ENCODE measurements around the gene RASA3.
"Not testable (repeated sequence)": the region's sequence is repeated elsewhere in the genome, so short reads cannot be mapped to it uniquely, and the experiment has no call there.

Gene RASA3

GRCh38 chr13:114155926-114156883, 23.8 kb upstream of the RASA3 start:
- DNase-seq (ENCODE audit: low spot score) = no peak

DNA sequence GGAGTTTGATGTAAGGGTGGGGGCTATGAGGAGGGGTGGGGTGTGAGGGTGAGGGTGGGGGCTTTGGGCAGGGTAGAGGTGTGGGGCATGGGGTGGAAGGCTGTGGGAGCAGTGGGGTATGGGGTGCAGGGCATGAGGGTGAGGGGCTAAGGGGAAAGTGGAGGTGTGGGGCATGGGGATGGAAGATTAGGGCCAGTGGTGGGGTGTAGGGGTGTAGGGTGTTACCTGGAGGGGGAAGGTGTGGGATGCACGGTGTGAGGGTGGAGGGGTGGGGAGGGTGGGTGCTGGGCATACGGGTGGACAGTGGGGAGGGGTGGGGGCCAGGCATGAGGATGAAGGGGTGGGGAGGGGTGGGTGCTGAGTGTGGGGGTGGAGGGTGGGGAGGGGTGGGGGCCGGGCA, 22.9 kb upstream of the RASA3 start:
- no peak for DNase-seq (ENCODE audit: low spot score)

DNA sequence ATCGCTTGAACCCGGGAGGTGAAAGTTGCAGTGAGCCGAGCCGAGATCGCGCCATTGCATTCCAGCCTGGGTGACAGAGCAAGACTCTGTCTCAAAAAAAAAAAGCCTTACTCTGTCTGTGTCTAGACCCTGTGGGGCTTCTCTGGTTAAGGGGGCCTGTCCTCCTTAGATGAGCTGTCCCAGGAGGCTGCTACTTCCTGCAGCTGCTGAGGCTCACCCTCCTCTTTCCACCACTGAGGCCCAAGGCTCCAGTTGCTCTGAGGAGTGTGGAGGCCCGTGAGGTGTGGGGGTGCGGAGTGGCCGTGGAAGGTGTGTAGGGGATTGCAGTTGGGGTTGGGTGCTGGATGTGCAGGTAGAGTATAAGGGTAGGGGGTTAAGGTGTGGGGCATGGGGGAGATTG, 22.1 kb upstream of the RASA3 start:
- DNase-seq (ENCODE audit: low spot score) = no peak

DNA sequence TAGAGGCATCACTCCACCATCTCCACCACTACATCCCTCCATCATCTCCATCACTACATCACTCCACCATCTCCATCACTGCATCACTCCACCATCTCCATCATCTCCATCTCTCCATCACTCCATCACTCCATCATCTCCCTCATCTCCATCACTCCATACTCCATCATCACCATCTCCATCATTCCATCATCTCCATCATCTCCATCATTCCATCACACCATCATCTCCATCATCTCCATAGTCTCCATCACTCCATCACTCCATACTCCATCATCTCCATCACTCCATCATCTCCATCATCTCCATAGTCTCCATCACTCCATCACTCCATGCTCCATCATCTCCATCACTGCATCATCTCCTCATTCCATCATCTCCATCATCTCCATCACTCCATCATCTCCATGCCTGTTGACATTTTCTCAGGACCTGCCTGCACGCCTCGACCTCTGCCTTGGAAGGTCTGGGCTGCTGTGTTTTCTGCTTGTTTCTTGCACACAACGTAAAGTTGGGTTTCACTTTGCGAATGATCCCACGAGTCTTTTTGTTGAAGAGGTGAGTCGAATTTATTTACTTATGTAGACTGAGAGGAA, 21.2 kb upstream of the RASA3 start:
- no peak for DNase-seq (ENCODE audit: low spot score)

- peak; percentile 62 for DNase-seq (ENCODE audit: low spot score)
Observed at GRCh38 chr13:114152831-114153371, 20.5 kb upstream of the RASA3 start.

GRCh38 chr13:114152285-114152645, 19.8 kb upstream of the RASA3 start:
- DNase-seq (ENCODE audit: low spot score) = no peak

DNA sequence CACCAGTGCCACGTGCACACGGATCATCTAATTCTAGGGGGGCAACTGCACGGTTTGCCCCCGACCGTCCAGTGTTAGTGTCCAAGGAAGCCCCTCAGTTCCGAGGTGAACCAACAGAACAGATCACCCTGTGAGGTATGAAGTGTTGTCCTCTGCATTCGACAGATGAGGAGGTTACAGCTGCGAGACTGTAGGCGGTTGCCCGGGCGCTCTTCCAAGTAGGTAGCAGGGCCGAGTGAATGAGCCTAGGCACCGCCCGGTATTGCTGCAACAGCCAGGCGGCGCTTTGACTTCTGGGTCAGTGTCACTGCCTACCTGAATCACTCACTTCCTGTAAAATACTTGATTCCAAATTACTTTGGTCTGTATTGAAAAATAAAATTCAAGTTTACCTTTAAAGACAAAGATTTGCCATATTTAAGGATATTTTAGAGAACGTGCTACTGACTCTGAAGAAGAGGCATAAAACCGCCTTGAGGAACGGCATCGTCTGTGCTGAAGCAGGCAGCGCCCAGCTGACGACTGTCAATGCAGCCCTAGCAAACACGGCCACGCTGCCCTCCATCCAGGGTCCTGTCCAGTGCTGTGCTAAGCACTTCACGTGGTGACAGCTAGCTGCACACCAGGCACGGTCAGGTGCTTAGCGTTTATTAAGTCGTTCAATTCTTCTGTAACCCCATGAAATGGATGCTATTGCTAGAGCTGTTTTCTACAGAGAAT, 19.3 kb upstream of the RASA3 start:
- no peak for DNase-seq (ENCODE audit: low spot score)

GRCh38 chr13:114151031-114151430, 18.6 kb upstream of the RASA3 start:
- no peak for DNase-seq (ENCODE audit: low spot score)

DNA sequence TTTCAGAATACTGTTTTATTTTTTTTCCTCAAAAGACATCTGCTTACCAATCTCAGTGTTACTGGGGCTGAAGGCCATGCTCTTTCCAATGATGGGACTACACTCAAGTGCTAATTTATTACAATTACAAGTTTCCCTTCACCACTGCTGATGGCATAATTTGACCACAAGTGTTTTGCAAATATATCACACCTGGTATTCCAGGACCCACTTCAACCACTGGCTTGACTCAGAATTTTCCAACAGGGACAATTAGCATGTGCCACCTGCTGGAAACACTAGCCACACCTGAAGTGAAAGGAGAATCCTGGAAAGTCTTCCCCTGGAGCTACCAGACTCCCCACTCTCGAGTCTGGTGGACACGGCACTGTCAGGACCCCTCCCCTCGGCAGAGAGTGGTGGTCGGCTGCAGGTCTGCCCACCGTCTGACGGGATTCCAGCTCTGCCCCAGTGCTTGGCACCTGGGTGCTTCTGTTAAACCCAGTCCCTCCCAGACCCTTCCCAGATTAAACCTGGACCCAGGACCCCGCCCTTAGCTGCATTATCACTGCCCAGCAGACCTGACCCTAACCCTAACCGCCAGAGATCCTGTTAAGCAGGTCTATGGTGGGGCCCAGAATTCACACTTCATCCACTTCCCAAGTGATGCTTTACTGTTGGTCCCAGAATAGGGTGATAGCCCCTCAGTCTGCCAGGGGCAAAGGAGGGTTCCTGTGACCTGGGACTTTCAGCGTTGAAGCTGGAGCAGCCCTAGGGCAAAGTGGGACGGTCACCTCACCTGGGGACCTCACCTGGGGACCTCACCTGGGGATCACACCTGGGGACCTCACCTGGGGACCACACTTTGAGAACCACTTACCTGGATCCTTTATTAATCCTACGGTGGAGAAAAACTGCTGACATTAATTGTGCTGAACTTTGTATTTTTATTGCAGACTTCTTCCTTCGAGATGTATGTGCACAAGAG, 17.6 kb upstream of the RASA3 start:
- DNase-seq (ENCODE audit: low spot score) = no peak

- DNase-seq (ENCODE audit: low spot score) = not testable (repeated sequence)
Observed at GRCh38 chr13:114148886-114149285, 16.5 kb upstream of the RASA3 start.

GRCh38 chr13:114148521-114148855, 16.1 kb upstream of the RASA3 start:
- DNase-seq (ENCODE audit: low spot score) = no peak

- DNase-seq (ENCODE audit: low spot score) = no peak
Observed at GRCh38 chr13:114147803-114148520, 15.5 kb upstream of the RASA3 start.

GRCh38 chr13:114146629-114147028, 14.2 kb upstream of the RASA3 start:
- no peak for DNase-seq (ENCODE audit: low spot score)

DNA sequence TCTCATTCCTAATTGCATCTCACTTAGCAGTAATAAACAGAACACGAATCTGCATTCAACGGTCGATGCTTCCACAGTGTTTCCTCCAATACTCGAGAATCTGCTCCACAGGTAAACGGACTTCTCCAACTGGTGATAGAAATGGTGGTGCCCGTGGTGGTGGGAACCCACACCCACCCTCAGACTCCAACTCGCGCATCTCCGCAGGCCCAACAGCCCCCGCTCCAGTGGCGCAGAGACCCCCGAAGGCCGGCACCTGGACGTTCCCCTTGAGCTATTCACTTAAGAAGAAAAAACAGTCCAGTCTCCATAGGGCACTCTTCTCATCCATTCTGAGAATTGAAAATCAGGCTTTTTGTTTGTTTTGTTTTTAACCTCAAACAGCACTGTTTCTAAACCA, 13.8 kb upstream of the RASA3 start:
- DNase-seq (ENCODE audit: low spot score) = no peak

- DNase-seq (ENCODE audit: low spot score) = no peak
Observed at GRCh38 chr13:114145722-114146121, 13.3 kb upstream of the RASA3 start.

- DNase-seq (ENCODE audit: low spot score) = no peak
Observed at GRCh38 chr13:114145256-114145655, 12.8 kb upstream of the RASA3 start.

- no peak for DNase-seq (ENCODE audit: low spot score)
Observed at GRCh38 chr13:114144606-114145244, 12.3 kb upstream of the RASA3 start.

- DNase-seq (ENCODE audit: low spot score) = no peak
Observed at GRCh38 chr13:114143806-114144605, 11.6 kb upstream of the RASA3 start.
